H1 (cell line): ENCODE data around the gene ASXL1. TPM values are rescaled to one million over a fixed set of nuclear protein-coding genes. Genes with fewer than 3 reads are reported as not detected.

Experiments
- HDAC2 ChIP-seq, 2 experiments: fragments of 300-600 bp in 1 of 2; sonication (generic) in 1 of 2; IDR thresholded peaks; 2 replicates each; pipeline ENCODE4 v1.6.1; 2011 to 2012; ENCODE audit warnings: low read depth in 2 of 2, low read length in 2 of 2, mild to moderate bottlenecking in 2 of 2, moderate library complexity in 2 of 2, borderline replicate concordance in 1 of 2, inconsistent platforms in 1 of 2
- MAFK ChIP-seq: IDR thresholded peaks from 2 replicates; pipeline ENCODE4 v1.6.1; 2012; ENCODE audit warnings: low read depth, mild to moderate bottlenecking, improper control_type of control experiment, low read length
- PHF8 ChIP-seq: fragments of 200-600 bp; sonication (generic); conservative IDR thresholded peaks from 2 replicates; pipeline ENCODE4 v1.7.1; 2012; ENCODE audit warnings: low read depth, mild to moderate bottlenecking, inconsistent platforms, low read length, moderate library complexity
- POLR2AphosphoS5 ChIP-seq: IDR thresholded peaks from 2 replicates; pipeline ENCODE4 v1.6.1; 2011; ENCODE audit warnings: low read depth, low read length
- TAF1 ChIP-seq: IDR thresholded peaks from 2 replicates; pipeline ENCODE4 v1.6.1; 2011; ENCODE audit warnings: mild to moderate bottlenecking, low read depth, low read length
- TAF7 ChIP-seq: optimal IDR thresholded peaks from 2 replicates; pipeline ENCODE3; 2011; ENCODE audit warnings: low read depth, mild to moderate bottlenecking, inconsistent platforms, low read length, moderate library complexity, borderline replicate concordance
- YY1 ChIP-seq: IDR thresholded peaks from 2 replicates; pipeline ENCODE4 v1.6.1; 2011; ENCODE audit warnings: low read depth, mild to moderate bottlenecking, low read length
- polyA plus RNA-seq, 7 experiments: library from polyadenylated mRNA; depleted of rRNA in 3 of 7; stranded (reverse) in 5 of 7; unstranded in 2 of 7; fragments of >200 nt in 5 of 7; fragments of 200-250 nt in 2 of 7; gene quantifications; 1 replicate in 5 of 7; 2 replicates in 1 of 7; 4 replicates in 1 of 7; pipeline versions ENCODE4 v1.2.1 to v1.2.3, GENCODE V29; 2011 to 2013; ENCODE audit warnings: missing spikeins in 2 of 7, mixed read lengths in 2 of 7
- total RNA-seq: library from RNA; stranded (reverse); fragmentation: NEBNext Ultra II Directional; extraction: Animal tissue kit (Norgen Biotek cat#: 25700); gene quantifications from 2 replicates; pipeline ENCODE4 v1.2.1, GENCODE V29; 2021
- TF ChIP-seq, protein P1 (sequence below): fragments of 300-600 bp; sonication (generic); IDR thresholded peaks from 2 replicates; pipeline ENCODE4 v1.7.1; 2012; ENCODE audit warnings: low read length, moderate library complexity, mild to moderate bottlenecking, inconsistent platforms; ENCODE audit not compliant: insufficient replicate concordance
- TF ChIP-seq, protein P2 (sequence below), 3 experiments: IDR thresholded peaks; 1 replicate in 2 of 3; 2 replicates in 1 of 3; pipeline versions ENCODE4 v1.5.1 to v1.6.1; 2011; ENCODE audit warnings: low read length in 3 of 3, mild to moderate bottlenecking in 3 of 3, inconsistent platforms in 2 of 3, low read depth in 1 of 3, moderate library complexity in 1 of 3; ENCODE audit not compliant: insufficient read depth in 1 of 3; ENCODE audit errors: control extremely low read depth in 1 of 3

ASXL1 gene
- total and polyA plus RNA-seq, 2 of the 8 experiments (the other 6 are each of a cell fraction or from before 2014, with no cell fraction given), result 10.6 to 26.5 TPM

DNA sequence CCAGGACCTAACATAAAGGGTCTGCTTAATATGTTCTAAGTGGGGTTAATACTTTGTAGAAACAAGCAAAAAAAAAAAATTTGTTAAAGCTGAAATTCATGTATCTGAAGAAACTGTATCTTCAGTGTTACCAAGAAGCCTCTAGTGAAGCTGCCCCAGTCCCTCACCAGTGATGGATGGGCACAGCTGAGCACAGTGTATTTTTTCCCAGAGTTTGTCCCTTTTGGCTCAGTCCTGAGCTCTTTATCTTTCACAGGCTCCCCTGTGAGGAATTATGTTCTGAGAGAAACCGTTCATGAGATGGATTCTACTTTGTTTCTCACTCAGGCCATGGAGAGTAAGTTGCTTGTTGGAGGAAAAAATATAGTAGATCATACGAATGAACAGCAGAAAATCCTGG is 42.2 kb upstream of the ASXL1 start (continued):
- TF ChIP-seq, protein P1, sequence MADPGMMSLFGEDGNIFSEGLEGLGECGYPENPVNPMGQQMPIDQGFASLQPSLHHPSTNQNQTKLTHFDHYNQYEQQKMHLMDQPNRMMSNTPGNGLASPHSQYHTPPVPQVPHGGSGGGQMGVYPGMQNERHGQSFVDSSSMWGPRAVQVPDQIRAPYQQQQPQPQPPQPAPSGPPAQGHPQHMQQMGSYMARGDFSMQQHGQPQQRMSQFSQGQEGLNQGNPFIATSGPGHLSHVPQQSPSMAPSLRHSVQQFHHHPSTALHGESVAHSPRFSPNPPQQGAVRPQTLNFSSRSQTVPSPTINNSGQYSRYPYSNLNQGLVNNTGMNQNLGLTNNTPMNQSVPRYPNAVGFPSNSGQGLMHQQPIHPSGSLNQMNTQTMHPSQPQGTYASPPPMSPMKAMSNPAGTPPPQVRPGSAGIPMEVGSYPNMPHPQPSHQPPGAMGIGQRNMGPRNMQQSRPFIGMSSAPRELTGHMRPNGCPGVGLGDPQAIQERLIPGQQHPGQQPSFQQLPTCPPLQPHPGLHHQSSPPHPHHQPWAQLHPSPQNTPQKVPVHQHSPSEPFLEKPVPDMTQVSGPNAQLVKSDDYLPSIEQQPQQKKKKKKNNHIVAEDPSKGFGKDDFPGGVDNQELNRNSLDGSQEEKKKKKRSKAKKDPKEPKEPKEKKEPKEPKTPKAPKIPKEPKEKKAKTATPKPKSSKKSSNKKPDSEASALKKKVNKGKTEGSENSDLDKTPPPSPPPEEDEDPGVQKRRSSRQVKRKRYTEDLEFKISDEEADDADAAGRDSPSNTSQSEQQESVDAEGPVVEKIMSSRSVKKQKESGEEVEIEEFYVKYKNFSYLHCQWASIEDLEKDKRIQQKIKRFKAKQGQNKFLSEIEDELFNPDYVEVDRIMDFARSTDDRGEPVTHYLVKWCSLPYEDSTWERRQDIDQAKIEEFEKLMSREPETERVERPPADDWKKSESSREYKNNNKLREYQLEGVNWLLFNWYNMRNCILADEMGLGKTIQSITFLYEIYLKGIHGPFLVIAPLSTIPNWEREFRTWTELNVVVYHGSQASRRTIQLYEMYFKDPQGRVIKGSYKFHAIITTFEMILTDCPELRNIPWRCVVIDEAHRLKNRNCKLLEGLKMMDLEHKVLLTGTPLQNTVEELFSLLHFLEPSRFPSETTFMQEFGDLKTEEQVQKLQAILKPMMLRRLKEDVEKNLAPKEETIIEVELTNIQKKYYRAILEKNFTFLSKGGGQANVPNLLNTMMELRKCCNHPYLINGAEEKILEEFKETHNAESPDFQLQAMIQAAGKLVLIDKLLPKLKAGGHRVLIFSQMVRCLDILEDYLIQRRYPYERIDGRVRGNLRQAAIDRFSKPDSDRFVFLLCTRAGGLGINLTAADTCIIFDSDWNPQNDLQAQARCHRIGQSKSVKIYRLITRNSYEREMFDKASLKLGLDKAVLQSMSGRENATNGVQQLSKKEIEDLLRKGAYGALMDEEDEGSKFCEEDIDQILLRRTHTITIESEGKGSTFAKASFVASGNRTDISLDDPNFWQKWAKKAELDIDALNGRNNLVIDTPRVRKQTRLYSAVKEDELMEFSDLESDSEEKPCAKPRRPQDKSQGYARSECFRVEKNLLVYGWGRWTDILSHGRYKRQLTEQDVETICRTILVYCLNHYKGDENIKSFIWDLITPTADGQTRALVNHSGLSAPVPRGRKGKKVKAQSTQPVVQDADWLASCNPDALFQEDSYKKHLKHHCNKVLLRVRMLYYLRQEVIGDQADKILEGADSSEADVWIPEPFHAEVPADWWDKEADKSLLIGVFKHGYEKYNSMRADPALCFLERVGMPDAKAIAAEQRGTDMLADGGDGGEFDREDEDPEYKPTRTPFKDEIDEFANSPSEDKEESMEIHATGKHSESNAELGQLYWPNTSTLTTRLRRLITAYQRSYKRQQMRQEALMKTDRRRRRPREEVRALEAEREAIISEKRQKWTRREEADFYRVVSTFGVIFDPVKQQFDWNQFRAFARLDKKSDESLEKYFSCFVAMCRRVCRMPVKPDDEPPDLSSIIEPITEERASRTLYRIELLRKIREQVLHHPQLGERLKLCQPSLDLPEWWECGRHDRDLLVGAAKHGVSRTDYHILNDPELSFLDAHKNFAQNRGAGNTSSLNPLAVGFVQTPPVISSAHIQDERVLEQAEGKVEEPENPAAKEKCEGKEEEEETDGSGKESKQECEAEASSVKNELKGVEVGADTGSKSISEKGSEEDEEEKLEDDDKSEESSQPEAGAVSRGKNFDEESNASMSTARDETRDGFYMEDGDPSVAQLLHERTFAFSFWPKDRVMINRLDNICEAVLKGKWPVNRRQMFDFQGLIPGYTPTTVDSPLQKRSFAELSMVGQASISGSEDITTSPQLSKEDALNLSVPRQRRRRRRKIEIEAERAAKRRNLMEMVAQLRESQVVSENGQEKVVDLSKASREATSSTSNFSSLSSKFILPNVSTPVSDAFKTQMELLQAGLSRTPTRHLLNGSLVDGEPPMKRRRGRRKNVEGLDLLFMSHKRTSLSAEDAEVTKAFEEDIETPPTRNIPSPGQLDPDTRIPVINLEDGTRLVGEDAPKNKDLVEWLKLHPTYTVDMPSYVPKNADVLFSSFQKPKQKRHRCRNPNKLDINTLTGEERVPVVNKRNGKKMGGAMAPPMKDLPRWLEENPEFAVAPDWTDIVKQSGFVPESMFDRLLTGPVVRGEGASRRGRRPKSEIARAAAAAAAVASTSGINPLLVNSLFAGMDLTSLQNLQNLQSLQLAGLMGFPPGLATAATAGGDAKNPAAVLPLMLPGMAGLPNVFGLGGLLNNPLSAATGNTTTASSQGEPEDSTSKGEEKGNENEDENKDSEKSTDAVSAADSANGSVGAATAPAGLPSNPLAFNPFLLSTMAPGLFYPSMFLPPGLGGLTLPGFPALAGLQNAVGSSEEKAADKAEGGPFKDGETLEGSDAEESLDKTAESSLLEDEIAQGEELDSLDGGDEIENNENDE, result no peak
- no peak for TF ChIP-seq HDAC2 (IDR thresholded peaks at IDR 0.05; ENCODE audit: borderline replicate concordance in 1 of 2, low read depth in 2 of 2, low read length in 2 of 2)
- TF ChIP-seq TAF1, result no peak
- TF ChIP-seq TAF7, result no peak
- no peak for TF ChIP-seq POLR2AphosphoS5
- TF ChIP-seq MAFK, result no peak
- no peak for TF ChIP-seq PHF8
- no peak for TF ChIP-seq YY1
- TF ChIP-seq, protein P2, sequence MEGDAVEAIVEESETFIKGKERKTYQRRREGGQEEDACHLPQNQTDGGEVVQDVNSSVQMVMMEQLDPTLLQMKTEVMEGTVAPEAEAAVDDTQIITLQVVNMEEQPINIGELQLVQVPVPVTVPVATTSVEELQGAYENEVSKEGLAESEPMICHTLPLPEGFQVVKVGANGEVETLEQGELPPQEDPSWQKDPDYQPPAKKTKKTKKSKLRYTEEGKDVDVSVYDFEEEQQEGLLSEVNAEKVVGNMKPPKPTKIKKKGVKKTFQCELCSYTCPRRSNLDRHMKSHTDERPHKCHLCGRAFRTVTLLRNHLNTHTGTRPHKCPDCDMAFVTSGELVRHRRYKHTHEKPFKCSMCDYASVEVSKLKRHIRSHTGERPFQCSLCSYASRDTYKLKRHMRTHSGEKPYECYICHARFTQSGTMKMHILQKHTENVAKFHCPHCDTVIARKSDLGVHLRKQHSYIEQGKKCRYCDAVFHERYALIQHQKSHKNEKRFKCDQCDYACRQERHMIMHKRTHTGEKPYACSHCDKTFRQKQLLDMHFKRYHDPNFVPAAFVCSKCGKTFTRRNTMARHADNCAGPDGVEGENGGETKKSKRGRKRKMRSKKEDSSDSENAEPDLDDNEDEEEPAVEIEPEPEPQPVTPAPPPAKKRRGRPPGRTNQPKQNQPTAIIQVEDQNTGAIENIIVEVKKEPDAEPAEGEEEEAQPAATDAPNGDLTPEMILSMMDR (IDR thresholded peaks at IDR 0.05; ENCODE audit: control extremely low read depth in 1 of 3, insufficient read depth in 1 of 3, low read depth in 1 of 3, low read length in 3 of 3), result no peak
